A549 (cell line): ENCODE data around the gene INCA1.

Source experiments
- BHLHE40 ChIP-seq: IDR thresholded peaks from 2 replicates; pipeline ENCODE4 v1.6.1; 2012; ENCODE audit warnings: low read depth, low read length, inconsistent platforms
- CEBPB ChIP-seq, 2 experiments: fragments of >200 bp in 1 of 2; sonication (Bioruptor Twin) in 1 of 2; formaldehyde crosslinking in 1 of 2; IDR thresholded peaks; 2 replicates each; pipeline ENCODE4 v1.6.1; 2012 to 2016
- FOSB ChIP-seq: fragments of 250-450 bp; sonication (Bioruptor Pico); IDR thresholded peaks from 2 replicates; pipeline ENCODE4 v1.5.0; 2020; ENCODE audit warnings: mild to moderate bottlenecking, moderate library complexity
- HDAC2 ChIP-seq: fragments of 200-600 bp; sonication (generic); IDR thresholded peaks from 2 replicates; pipeline ENCODE4 v1.6.1; 2016
- POLR2A ChIP-seq: IDR thresholded peaks from 2 replicates; pipeline ENCODE4 v1.6.1; 2012; ENCODE audit warnings: mild to moderate bottlenecking, low read length
- TFCP2L1 ChIP-seq: fragments of 250-450 bp; sonication (Bioruptor Pico); IDR thresholded peaks from 2 replicates; pipeline ENCODE4 v1.5.0; 2021; ENCODE audit warnings: mild to moderate bottlenecking
- ZC3H11A ChIP-seq: fragments of 450-650 bp; IDR thresholded peaks from 2 replicates; pipeline ENCODE4 v1.6.1; 2014; ENCODE audit warnings: antibody characterized with exemption, mild to moderate bottlenecking
- TF ChIP-seq, protein P1 (sequence below): fragments of >200 bp; sonication (Bioruptor Twin); formaldehyde crosslinking; IDR thresholded peaks from 3 replicates; pipeline ENCODE4 v1.5.1; 2016
- TF ChIP-seq, protein P2 (sequence below): IDR thresholded peaks from 2 replicates; pipeline ENCODE4 v1.6.1; 2012; ENCODE audit warnings: low read depth, borderline replicate concordance

DNA sequence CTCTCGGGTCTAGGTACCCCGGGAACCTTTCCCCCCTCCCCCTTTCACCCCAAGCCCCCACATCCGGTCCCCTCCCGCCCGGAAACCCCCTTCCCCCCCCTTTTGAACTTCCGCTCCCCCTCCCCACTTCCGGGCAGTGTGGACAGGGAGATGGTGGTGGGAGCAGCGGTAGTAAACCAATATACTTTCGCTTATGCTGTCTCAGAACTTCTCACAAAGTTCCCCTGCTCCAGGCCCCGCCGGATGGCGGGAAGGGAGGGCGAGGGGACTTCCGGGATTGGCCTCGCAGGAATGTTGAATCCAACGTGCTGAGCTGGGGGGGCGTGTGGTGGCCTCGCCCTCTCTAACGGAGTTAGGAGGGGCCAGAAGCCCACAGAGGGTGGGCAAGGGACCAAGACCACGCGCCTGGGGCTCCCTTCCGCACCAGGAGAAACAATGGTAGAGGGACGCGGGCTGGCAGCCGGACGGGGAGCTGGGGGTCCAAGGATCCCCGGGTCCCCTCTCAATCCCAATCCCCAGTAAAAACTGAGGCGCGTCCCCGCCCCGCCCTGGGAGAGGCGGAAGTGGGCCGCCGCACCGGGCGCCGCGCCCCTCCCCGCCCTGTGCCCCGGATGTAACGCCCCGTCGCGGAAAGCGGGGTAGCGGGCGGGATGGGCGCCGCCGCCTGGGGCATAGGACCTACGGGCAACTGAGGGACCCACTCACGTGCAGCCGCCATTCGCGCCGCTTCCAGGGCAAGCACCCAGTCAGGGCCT is 49.7 kb downstream of the INCA1 start:
- TF ChIP-seq, protein P1, sequence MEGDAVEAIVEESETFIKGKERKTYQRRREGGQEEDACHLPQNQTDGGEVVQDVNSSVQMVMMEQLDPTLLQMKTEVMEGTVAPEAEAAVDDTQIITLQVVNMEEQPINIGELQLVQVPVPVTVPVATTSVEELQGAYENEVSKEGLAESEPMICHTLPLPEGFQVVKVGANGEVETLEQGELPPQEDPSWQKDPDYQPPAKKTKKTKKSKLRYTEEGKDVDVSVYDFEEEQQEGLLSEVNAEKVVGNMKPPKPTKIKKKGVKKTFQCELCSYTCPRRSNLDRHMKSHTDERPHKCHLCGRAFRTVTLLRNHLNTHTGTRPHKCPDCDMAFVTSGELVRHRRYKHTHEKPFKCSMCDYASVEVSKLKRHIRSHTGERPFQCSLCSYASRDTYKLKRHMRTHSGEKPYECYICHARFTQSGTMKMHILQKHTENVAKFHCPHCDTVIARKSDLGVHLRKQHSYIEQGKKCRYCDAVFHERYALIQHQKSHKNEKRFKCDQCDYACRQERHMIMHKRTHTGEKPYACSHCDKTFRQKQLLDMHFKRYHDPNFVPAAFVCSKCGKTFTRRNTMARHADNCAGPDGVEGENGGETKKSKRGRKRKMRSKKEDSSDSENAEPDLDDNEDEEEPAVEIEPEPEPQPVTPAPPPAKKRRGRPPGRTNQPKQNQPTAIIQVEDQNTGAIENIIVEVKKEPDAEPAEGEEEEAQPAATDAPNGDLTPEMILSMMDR = no peak
- TF ChIP-seq CEBPB (IDR thresholded peaks at IDR 0.05) (no peak), ZC3H11A (no peak), BHLHE40 (no peak), TFCP2L1 (CRISPR knock-in tag) (peak; percentile 27), FOSB (CRISPR knock-in tag) (peak; percentile 77; the same call in 1 of the 2 replicates), HDAC2 (no peak), POLR2A (no peak)
- TF ChIP-seq, protein P2, sequence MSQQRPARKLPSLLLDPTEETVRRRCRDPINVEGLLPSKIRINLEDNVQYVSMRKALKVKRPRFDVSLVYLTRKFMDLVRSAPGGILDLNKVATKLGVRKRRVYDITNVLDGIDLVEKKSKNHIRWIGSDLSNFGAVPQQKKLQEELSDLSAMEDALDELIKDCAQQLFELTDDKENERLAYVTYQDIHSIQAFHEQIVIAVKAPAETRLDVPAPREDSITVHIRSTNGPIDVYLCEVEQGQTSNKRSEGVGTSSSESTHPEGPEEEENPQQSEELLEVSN = peak; percentile 92
